ENCODE results near the gene MEGF11.

DNA sequence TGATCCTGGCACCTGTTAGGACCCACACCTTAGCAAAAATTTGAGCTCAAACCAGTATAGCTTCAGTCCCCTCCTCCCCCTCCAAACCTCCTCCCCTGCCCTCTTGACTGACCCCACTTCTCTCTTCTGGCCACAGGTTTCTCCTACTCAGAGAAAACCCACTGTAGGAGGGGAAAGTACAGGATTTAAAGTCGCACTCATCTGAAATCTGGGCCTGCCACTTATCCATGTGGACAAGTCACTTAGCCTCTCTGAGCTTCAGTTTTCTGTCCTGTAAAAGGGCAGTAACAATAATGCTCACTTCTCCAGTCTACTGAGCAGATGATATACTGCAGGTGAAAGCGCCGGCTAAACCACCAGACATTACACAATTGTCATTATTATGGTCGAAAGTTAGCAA, 142.7 kb downstream of the MEGF11 start:
- no peak for TF ChIP-seq EZH2phosphoT487 (conservative IDR thresholded peaks at IDR 0.05; ENCODE audit: low read length)
- TF ChIP-seq, protein P1, sequence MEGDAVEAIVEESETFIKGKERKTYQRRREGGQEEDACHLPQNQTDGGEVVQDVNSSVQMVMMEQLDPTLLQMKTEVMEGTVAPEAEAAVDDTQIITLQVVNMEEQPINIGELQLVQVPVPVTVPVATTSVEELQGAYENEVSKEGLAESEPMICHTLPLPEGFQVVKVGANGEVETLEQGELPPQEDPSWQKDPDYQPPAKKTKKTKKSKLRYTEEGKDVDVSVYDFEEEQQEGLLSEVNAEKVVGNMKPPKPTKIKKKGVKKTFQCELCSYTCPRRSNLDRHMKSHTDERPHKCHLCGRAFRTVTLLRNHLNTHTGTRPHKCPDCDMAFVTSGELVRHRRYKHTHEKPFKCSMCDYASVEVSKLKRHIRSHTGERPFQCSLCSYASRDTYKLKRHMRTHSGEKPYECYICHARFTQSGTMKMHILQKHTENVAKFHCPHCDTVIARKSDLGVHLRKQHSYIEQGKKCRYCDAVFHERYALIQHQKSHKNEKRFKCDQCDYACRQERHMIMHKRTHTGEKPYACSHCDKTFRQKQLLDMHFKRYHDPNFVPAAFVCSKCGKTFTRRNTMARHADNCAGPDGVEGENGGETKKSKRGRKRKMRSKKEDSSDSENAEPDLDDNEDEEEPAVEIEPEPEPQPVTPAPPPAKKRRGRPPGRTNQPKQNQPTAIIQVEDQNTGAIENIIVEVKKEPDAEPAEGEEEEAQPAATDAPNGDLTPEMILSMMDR (IDR thresholded peaks at IDR 0.05; ENCODE audit: insufficient read depth, low read length, poor library complexity, severe bottlenecking), result no peak
